SK-N-SH treated with all-trans-retinoic acid at 6 μM for 48 hours (cell line): ENCODE measurements around the gene RITA1.
A peak's percentile ranks its signal among the peaks of the same experiment; 100 is the strongest.

Source experiments
- ATAC-seq: fragments of 200-7000 bp; cut with Tn5 transposase; 3 replicates; pipeline ENCODE4 v1.9.1; 2020; ENCODE audit warnings: mild to moderate bottlenecking, moderate library complexity
- ARNTL ChIP-seq: fragments of 450-650 bp; formaldehyde crosslinking; IDR thresholded peaks from 2 replicates; pipeline ENCODE4 v1.5.0; 2020; ENCODE audit warnings: low read depth, mild to moderate bottlenecking, moderate library complexity, borderline replicate concordance
- BACH2 ChIP-seq: fragments of 250-450 bp; sonication (Bioruptor Pico); IDR thresholded peaks from 2 replicates; pipeline ENCODE4 v1.9.0; 2021; ENCODE audit warnings: mild to moderate bottlenecking, borderline replicate concordance
- CREB5 ChIP-seq: fragments of 250-450 bp; sonication (Bioruptor Pico); IDR thresholded peaks from 2 replicates; pipeline ENCODE4 v1.5.1; 2020; ENCODE audit warnings: low read depth, mild to moderate bottlenecking, moderate library complexity
- CSDC2 ChIP-seq: fragments of 250-450 bp; sonication (Bioruptor Pico); IDR thresholded peaks from 2 replicates; pipeline ENCODE4 v1.5.0; 2020; ENCODE audit warnings: mild to moderate bottlenecking, moderate library complexity
- ESRRG ChIP-seq: fragments of 250-450 bp; sonication (Bioruptor Pico); IDR thresholded peaks from 2 replicates; pipeline ENCODE4 v1.6.1; 2021; ENCODE audit warnings: mild to moderate bottlenecking
- GLIS3 ChIP-seq: fragments of 250-450 bp; sonication (Bioruptor Pico); IDR thresholded peaks from 2 replicates; pipeline ENCODE4 v1.5.0; 2020; ENCODE audit warnings: mild to moderate bottlenecking, moderate library complexity
- ISL1 ChIP-seq: fragments of 250-450 bp; sonication (Bioruptor Pico); IDR thresholded peaks from 2 replicates; pipeline ENCODE4 v2.1.2; 2022; ENCODE audit warnings: mild to moderate bottlenecking, moderate library complexity
- OSR1 ChIP-seq: fragments of 250-450 bp; sonication (Bioruptor Pico); IDR thresholded peaks from 2 replicates; pipeline ENCODE4 v1.8.0; 2022; ENCODE audit warnings: moderate library complexity, mild to moderate bottlenecking, inconsistent platforms
- PPARA ChIP-seq: fragments of 250-450 bp; sonication (Bioruptor Pico); IDR thresholded peaks from 2 replicates; pipeline ENCODE4 v1.5.0; 2020; ENCODE audit warnings: mild to moderate bottlenecking, borderline replicate concordance
- SNAI2 ChIP-seq: fragments of 250-450 bp; sonication (Bioruptor Pico); IDR thresholded peaks from 2 replicates; pipeline ENCODE4 v1.5.0; 2020; ENCODE audit warnings: mild to moderate bottlenecking, moderate library complexity
- TCF4 ChIP-seq: fragments of 250-450 bp; sonication (Bioruptor Pico); IDR thresholded peaks from 2 replicates; pipeline ENCODE4 v1.8.0; 2021; ENCODE audit warnings: mild to moderate bottlenecking, moderate library complexity, borderline replicate concordance
- TOX ChIP-seq: fragments of 250-450 bp; sonication (Bioruptor Pico); IDR thresholded peaks from 2 replicates; pipeline ENCODE4 v1.8.0; 2021; ENCODE audit warnings: mild to moderate bottlenecking, moderate library complexity, borderline replicate concordance
- ZC3H10 ChIP-seq: fragments of 250-450 bp; sonication (Bioruptor Pico); IDR thresholded peaks from 2 replicates; pipeline ENCODE4 v1.5.1; 2021; ENCODE audit warnings: mild to moderate bottlenecking, moderate library complexity
- ZFP3 ChIP-seq: fragments of 250-450 bp; sonication (Bioruptor Pico); IDR thresholded peaks from 2 replicates; pipeline ENCODE4 v1.5.0; 2020; ENCODE audit warnings: mild to moderate bottlenecking, moderate library complexity
- ZNF565 ChIP-seq: fragments of 450-650 bp; formaldehyde crosslinking; conservative IDR thresholded peaks from 2 replicates; pipeline ENCODE4 v1.5.0; 2020; ENCODE audit warnings: low read depth, mild to moderate bottlenecking, moderate library complexity
- ZNF70 ChIP-seq: fragments of 450-650 bp; formaldehyde crosslinking; IDR thresholded peaks from 2 replicates; pipeline ENCODE4 v1.5.0; 2020; ENCODE audit warnings: mild to moderate bottlenecking, moderate library complexity
- ZNF8 ChIP-seq: fragments of 450-650 bp; formaldehyde crosslinking; IDR thresholded peaks from 2 replicates; pipeline ENCODE4 v1.5.0; 2020; ENCODE audit warnings: mild to moderate bottlenecking, moderate library complexity
- TF ChIP-seq, protein P1 (sequence below): fragments of 250-450 bp; sonication (Bioruptor Pico); IDR thresholded peaks from 2 replicates; pipeline ENCODE4 v1.5.0; 2020; ENCODE audit warnings: mild to moderate bottlenecking, moderate library complexity
- TF ChIP-seq, protein P2 (sequence below): fragments of 250-450 bp; sonication (Bioruptor Pico); IDR thresholded peaks from 2 replicates; pipeline ENCODE4 v1.5.1; 2021; ENCODE audit warnings: mild to moderate bottlenecking, moderate library complexity
- TF ChIP-seq, protein P3 (sequence below): fragments of 250-450 bp; sonication (Bioruptor Pico); IDR thresholded peaks from 2 replicates; pipeline ENCODE4 v1.8.0; 2020; ENCODE audit warnings: mild to moderate bottlenecking, moderate library complexity, borderline replicate concordance

The RITA1 gene

DNA sequence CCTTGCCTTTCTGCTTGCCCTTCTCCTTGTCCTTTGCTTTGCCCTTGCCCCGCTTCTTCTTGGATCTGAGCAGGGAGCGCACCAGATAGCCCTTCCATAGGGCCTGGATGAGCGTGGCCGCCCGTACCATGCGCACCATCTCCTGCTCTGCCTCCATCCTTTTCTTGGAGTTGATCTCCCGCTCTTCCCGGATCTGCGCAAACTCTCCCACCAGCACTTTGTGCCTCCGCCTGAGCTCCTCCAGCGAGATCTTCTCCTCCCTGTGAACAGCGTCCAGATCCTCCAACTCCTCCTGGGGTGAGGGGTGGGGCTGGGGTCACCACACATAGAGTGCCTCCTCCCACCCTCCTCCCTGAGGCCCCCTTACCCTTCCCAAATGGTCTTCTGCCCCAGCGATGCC, 10.1 kb downstream of the RITA1 start:
- ATAC-seq, result no peak
- TF ChIP-seq ZC3H10 (CRISPR knock-in tag), result no peak
- TF ChIP-seq, protein P1, sequence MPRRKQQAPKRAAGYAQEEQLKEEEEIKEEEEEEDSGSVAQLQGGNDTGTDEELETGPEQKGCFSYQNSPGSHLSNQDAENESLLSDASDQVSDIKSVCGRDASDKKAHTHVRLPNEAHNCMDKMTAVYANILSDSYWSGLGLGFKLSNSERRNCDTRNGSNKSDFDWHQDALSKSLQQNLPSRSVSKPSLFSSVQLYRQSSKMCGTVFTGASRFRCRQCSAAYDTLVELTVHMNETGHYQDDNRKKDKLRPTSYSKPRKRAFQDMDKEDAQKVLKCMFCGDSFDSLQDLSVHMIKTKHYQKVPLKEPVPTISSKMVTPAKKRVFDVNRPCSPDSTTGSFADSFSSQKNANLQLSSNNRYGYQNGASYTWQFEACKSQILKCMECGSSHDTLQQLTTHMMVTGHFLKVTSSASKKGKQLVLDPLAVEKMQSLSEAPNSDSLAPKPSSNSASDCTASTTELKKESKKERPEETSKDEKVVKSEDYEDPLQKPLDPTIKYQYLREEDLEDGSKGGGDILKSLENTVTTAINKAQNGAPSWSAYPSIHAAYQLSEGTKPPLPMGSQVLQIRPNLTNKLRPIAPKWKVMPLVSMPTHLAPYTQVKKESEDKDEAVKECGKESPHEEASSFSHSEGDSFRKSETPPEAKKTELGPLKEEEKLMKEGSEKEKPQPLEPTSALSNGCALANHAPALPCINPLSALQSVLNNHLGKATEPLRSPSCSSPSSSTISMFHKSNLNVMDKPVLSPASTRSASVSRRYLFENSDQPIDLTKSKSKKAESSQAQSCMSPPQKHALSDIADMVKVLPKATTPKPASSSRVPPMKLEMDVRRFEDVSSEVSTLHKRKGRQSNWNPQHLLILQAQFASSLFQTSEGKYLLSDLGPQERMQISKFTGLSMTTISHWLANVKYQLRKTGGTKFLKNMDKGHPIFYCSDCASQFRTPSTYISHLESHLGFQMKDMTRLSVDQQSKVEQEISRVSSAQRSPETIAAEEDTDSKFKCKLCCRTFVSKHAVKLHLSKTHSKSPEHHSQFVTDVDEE (CRISPR knock-in tag), result no peak
- no peak for TF ChIP-seq ARNTL (CRISPR knock-in tag)
- TF ChIP-seq SNAI2, result no peak
- TF ChIP-seq OSR1 (CRISPR knock-in tag), result no peak
- no peak for TF ChIP-seq ISL1 (CRISPR knock-in tag)
- TF ChIP-seq BACH2 (CRISPR knock-in tag), result no peak

GRCh38 chr12:113196582-113196981, 11.1 kb downstream of the RITA1 start:
- no peak for TF ChIP-seq ZC3H10 (CRISPR knock-in tag)
- no peak for TF ChIP-seq BACH2 (CRISPR knock-in tag)
- no peak for TF ChIP-seq ZNF8 (CRISPR knock-in tag)
- no peak for TF ChIP-seq ESRRG (CRISPR knock-in tag)
- TF ChIP-seq ZNF565 (CRISPR knock-in tag), result no peak
- no peak for ATAC-seq

DNA sequence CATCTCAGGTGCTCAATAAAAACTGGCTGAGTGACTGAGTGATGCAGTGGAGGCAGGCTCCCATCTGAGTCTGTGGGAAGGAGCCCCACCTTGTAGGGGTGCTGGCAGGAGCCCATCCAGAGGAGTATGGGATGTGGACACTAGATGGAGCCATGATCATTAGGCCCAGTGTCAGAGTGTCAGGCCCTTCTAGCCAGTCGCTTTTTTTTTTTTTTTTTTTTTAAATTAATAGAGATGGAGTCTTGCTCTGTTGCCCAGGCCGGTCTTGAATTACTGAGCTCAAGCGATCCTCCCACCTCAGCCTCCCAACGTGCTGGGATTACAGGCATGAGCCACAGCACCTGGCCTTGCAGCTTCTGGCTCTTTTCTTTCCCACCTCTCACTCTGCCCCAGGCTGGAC, 11.5 kb downstream of the RITA1 start:
- TF ChIP-seq SNAI2 (no peak), PPARA (CRISPR knock-in tag) (no peak), GLIS3 (CRISPR knock-in tag) (no peak), ARNTL (CRISPR knock-in tag) (no peak), CSDC2 (CRISPR knock-in tag) (no peak), ZNF70 (CRISPR knock-in tag) (no peak), ISL1 (CRISPR knock-in tag) (no peak), ZC3H10 (CRISPR knock-in tag) (no peak), TCF4 (CRISPR knock-in tag) (no peak), ZFP3 (no peak), ZNF8 (CRISPR knock-in tag) (no peak), CREB5 (CRISPR knock-in tag) (no peak), TOX (no peak), BACH2 (CRISPR knock-in tag) (no peak)
- TF ChIP-seq, protein P1 (CRISPR knock-in tag), result no peak
- TF ChIP-seq, protein P2, sequence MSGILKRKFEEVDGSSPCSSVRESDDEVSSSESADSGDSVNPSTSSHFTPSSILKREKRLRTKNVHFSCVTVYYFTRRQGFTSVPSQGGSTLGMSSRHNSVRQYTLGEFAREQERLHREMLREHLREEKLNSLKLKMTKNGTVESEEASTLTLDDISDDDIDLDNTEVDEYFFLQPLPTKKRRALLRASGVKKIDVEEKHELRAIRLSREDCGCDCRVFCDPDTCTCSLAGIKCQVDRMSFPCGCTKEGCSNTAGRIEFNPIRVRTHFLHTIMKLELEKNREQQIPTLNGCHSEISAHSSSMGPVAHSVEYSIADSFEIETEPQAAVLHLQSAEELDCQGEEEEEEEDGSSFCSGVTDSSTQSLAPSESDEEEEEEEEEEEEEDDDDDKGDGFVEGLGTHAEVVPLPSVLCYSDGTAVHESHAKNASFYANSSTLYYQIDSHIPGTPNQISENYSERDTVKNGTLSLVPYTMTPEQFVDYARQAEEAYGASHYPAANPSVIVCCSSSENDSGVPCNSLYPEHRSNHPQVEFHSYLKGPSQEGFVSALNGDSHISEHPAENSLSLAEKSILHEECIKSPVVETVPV (CRISPR knock-in tag), result no peak
- ATAC-seq, result peak; percentile 81

- ATAC-seq, result no peak
- TF ChIP-seq CSDC2 (CRISPR knock-in tag) (no peak), ZNF70 (CRISPR knock-in tag) (no peak), CREB5 (CRISPR knock-in tag) (no peak), PPARA (CRISPR knock-in tag) (no peak), ESRRG (CRISPR knock-in tag) (no peak), TCF4 (CRISPR knock-in tag) (no peak)
- TF ChIP-seq, protein P3, sequence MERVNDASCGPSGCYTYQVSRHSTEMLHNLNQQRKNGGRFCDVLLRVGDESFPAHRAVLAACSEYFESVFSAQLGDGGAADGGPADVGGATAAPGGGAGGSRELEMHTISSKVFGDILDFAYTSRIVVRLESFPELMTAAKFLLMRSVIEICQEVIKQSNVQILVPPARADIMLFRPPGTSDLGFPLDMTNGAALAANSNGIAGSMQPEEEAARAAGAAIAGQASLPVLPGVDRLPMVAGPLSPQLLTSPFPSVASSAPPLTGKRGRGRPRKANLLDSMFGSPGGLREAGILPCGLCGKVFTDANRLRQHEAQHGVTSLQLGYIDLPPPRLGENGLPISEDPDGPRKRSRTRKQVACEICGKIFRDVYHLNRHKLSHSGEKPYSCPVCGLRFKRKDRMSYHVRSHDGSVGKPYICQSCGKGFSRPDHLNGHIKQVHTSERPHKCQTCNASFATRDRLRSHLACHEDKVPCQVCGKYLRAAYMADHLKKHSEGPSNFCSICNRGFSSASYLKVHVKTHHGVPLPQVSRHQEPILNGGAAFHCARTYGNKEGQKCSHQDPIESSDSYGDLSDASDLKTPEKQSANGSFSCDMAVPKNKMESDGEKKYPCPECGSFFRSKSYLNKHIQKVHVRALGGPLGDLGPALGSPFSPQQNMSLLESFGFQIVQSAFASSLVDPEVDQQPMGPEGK (CRISPR knock-in tag), result no peak
- TF ChIP-seq, protein P2 (CRISPR knock-in tag), result no peak
These were observed 12.1 kb downstream of the RITA1 start for GRCh38 chr12:113197518-113198077.
